Left forelimb (tissue), 1 donor: Measurements from ENCODE around the gene PRSS56.

Experiments used
- DNase-seq: peaks from one replicate; pipeline ENCODE4 v3.0.0-alpha.2; 2018; ENCODE audit warnings: low spot score

Gene PRSS56

GRCh38 chr2:232519581-232520438 is at the start of gene PRSS56:
TSS of gene PRSS56 (plus strand) at chr2:232520388. CDS start at chr2:232520599, 211 bp downstream.
- DNase-seq: no peak

DNA sequence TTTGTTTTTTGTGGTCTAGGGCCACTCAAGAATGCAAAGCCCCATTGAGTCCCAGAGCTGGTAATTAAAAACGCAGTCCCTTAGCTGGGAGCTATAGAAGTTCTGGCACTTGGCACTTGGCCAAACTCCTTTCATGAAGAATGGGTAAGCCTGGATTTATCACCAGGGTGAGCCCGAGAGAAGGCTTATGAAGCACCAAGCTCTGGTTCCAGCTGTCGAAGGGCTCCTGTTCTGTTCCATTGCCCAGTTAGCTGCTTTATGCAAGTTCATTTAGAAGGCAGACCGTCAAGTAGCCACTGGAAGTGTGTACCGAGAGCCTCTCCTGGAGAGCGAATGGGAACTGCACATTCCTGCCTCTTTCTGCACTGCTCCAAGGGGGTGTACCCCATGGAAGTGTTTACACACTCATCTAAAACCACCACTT is 46.7 kb upstream of the PRSS56 start:
- DNase-seq: peak; percentile 44

GRCh38 chr2:232476045-232476444 is 44.1 kb upstream of the PRSS56 start:
- peak; percentile 47 for DNase-seq

GRCh38 chr2:232476791-232477190 is 43.4 kb upstream of the PRSS56 start:
- DNase-seq: peak; percentile 55

GRCh38 chr2:232477751-232478510 is 42.3 kb upstream of the PRSS56 start:
- DNase-seq: peak; percentile 58

- DNase-seq: no peak
Measured at GRCh38 chr2:232478571-232479340, 41.4 kb upstream of the PRSS56 start.

- DNase-seq: no peak
Measured at GRCh38 chr2:232479341-232480200, 40.6 kb upstream of the PRSS56 start.

DNA sequence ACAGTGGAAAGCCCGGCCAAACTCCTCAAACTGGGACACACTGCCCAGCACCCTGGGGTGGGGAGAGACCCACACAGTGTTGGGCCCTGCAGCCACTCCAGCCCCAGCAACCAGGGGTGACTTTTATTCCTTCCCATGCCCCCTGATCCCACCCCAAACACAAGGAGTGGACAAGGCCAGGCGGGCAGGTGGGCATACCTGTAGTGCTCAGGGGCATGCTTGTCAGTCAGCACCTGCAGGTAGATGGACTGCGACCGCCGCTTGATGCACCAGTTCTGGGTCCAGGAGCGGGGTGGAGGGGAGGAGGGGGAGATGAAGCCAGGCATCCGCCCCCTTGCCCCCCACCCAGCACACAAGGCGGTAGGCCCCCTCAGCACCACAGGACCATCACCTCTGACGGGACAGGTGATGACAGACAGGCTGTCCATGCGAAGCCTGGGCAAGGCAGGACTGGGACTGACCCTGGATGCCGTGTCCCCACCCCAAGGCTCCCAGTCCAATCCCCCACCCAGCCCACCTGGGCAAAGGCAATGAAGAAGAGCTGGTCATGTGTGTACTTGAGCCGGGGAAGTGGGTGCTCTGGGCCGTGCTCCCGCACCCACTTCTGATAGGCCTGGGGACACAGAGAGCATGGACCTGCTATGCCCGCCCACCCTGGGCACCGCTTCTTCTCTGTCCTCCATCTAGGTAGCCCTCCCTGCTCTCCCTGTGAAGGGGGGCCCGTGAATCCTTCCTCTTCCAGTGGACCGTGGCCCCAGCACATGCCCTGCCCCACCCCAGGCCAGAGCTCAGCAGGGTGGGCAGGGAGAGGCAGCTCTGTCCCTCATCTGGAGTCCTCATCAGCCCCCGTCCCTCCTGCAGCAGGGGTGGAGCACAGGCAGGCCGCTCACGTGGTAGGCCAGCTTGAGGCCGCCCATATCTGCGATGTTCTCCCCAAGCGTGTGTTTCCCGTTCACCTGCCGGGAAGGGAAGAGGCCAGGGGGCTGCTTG is 39.7 kb upstream of the PRSS56 start:
- DNase-seq: no peak

DNA sequence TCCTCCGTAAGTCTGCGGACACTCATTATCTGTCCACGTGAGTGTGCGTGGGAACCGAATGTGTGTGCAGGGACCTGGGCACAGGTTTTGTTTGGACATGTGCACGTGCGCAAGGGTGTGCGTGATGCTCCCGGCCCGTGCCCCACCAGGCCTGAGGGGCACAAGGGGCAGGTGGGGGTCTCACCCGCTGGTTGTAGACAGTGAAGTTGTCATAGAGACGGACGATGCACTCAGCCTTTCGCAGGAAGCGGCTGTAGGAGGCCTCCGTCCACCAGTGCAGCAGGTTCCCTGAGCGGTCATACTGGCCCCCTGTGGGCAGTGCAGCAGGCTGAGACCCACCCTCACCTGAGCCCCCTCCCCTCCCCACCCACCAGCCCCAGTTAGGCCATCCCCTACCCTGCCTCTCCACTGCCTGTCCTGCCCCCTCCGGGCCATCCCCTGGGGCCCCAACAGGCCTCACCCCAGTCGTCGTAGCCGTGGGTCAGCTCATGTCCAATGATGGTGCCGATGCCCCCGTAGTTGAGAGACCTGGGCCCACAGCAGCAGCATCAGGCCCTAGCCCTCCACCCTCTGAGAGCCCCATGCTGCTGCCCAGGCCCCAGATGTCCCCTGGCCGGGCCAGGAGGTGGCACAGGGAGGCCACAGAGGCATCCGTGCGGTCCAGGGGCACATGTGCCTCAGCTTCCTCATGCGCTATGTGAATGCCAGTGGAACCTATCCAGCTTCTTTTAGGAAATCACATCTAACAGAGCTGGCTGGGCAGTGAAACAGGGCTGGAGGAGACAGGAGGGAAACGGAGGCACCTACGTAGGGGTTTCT is 38.7 kb upstream of the PRSS56 start:
- DNase-seq: no peak

DNA sequence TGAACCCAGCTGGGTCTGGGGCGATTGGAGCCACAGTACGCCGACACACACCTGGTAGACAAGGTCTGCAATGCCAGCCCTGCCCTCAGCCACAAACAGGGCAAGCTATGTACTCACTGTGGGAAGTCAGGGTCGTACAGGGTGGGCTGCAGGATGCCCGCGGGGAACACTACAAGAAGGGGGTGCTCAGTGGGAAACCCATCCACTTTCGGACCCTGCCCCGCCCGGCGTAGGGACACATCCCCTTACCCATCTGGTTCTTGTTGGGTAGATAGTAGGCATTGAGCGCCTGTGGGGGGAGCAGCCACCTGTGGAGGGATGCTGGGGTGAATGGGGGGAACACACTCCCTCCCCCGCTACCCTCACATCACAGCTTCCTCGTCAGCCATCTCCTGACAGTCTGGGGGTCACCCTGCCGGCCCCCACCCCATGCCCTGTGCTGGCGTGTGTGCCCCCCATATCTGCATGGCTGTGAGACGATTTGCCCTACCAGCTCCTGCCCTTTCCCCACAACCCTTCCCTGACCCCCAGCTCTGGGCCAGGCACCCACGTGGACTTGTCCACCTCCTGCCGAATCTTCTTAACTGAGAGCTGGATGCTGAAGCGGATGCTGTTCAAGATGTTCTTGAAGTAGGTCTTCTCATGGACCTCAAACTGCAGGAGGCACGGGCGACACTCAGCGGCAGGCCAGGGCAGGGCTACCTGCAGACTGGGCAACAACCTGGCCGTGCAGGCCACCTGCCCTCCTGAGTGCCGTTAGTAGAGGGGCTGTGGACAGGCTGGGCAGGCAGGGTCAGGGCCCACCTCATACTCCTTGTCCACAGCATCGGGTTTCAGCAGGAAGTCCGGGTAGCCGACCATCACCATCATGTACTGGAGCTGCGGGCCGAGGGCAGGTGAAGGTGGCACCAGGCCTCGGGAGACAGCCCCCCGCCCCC is 37.6 kb upstream of the PRSS56 start:
- no peak for DNase-seq

GRCh38 chr2:232483311-232483922 is 36.8 kb upstream of the PRSS56 start:
- no peak for DNase-seq

- DNase-seq: no peak
Measured at GRCh38 chr2:232483923-232484627, 36.1 kb upstream of the PRSS56 start.

DNA sequence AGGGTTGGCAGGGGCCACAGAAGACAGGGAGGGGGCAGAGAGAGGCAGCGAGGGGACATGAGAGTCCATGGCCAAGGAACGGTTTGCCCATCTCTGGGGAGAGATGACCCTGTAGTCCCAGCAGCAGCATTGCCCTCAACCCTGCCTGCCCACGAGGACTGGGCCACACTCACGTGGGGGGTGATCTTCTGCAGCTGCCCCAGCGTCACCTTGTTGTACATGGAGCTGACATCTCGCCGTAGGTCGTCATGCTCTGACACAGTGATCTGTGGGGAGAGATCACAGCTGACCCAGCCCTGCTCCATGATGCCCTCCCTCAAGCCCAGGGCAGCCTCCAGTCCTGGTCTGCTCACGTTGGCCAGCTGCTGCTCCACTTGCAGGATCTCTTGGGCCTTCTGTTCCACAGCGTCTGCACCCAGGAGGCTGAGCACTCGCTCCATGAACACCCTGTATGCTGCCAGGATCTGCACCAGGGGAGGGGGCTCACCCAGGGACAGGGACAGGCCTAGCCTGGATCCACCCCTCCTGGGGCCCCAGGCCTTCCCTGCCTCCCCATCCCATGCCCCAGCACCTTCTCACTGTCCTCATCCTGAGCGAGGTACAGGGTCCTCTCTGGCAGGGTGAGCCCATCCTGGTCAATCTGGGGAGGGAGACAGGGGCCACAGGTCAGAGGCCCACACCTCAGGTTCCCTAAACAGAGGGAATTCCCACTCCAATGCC is 35.4 kb upstream of the PRSS56 start:
- DNase-seq: peak; percentile 64

DNA sequence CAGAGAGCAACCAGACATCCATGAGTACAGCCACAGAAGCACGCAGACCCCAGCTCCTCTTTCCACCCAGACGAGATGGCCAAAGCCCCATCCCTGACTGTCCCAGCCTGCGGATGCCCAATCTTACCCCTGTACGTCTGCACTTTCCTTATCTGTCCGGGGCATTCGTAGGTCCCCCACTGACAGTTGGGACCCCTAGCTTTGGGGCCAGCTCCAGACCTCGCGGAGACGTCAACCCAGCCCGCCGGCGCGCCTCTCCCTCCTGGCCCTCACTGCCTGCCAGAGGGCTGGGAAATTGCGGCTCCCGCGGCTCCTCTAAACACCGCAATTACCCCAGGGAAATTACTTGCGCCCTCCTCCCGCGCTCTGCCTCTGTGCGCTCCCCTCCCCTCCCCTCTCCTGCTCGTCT is 34.8 kb upstream of the PRSS56 start:
- peak; percentile 47 for DNase-seq

GRCh38 chr2:232485757-232486557 is 34.2 kb upstream of the PRSS56 start:
- no peak for DNase-seq
